SU-DHL-6 (cell line): ENCODE results near the gene HJURP.

Experiments used
- H2AFZ ChIP-seq: fragments of 200-600 bp; sonication (generic); 2 replicates; pipeline ENCODE4 v1.6.1; 2014; ENCODE audit warnings: low read depth, mild to moderate bottlenecking, moderate library complexity, mixed read lengths, antibody characterized with exemption, low read length; ENCODE audit not compliant: severe bottlenecking
- H3F3A ChIP-seq: fragments of 200-600 bp; shearing (Covaris generic); 2 replicates; pipeline ENCODE4 v1.6.0; 2016; ENCODE audit warnings: antibody characterized with exemption, mild to moderate bottlenecking; ENCODE audit not compliant: insufficient read depth
- H3K27ac ChIP-seq: fragments of 200-600 bp; sonication (generic); 2 replicates; pipeline ENCODE4 v1.5.1; 2016; ENCODE audit warnings: low read depth, mild to moderate bottlenecking, low read length, moderate library complexity, mixed read lengths
- H3K27me3 ChIP-seq: fragments of 200-600 bp; sonication (generic), shearing (Covaris generic); 2 replicates; pipeline ENCODE4 v1.6.0; 2014; ENCODE audit warnings: mild to moderate bottlenecking, low read length
- H3K36me3 ChIP-seq: fragments of 200-600 bp; sonication (generic); 2 replicates; pipeline ENCODE4 v1.6.1; 2014; ENCODE audit warnings: mild to moderate bottlenecking, low read length, mixed read lengths
- H3K4me2 ChIP-seq: fragments of 300-600, 200-600 bp; shearing (Covaris generic), sonication (generic); 2 replicates; pipeline ENCODE4 v1.6.0; 2014; ENCODE audit warnings: low read length, low read depth, mild to moderate bottlenecking; ENCODE audit not compliant: poor library complexity, severe bottlenecking
- H3K4me3 ChIP-seq: fragments of 200-600 bp; sonication (generic); 2 replicates; pipeline ENCODE4 v1.5.1; 2014; ENCODE audit warnings: antibody characterized with exemption, low read length, mild to moderate bottlenecking, mixed read lengths; ENCODE audit not compliant: insufficient read depth, poor library complexity, severe bottlenecking
- H3K79me2 ChIP-seq: fragments of 200-600 bp; sonication (generic); 2 replicates; pipeline ENCODE4 v1.6.1; 2014; ENCODE audit warnings: mild to moderate bottlenecking, low read length, moderate library complexity; ENCODE audit not compliant: insufficient read depth
- H3K9ac ChIP-seq: fragments of 200-600 bp; sonication (generic); 2 replicates; pipeline ENCODE4 v1.7.0; 2014; ENCODE audit warnings: mild to moderate bottlenecking, low read length
- H3K9me2 ChIP-seq: fragments of 200-600 bp; sonication (generic); replicated peaks from 2 replicates; pipeline ENCODE4 v1.6.1; 2014; ENCODE audit warnings: low read length; ENCODE audit not compliant: insufficient read depth
- H3K9me3 ChIP-seq: fragments of 200-600 bp; sonication (generic); 2 replicates; pipeline ENCODE4 v1.6.1; 2014; ENCODE audit warnings: low read length, mixed read lengths; ENCODE audit not compliant: insufficient read depth
- H4K20me1 ChIP-seq: fragments of 200-600 bp; sonication (generic); 2 replicates; pipeline ENCODE4 v1.6.1; 2014; ENCODE audit warnings: low read depth, mild to moderate bottlenecking, antibody characterized with exemption, low read length, moderate library complexity, mixed read lengths
- EZH2phosphoT487 ChIP-seq: fragments of 200-600 bp; sonication (generic), shearing (Covaris generic); conservative IDR thresholded peaks from 2 replicates; pipeline ENCODE4 v1.6.1; 2018; ENCODE audit warnings: mild to moderate bottlenecking, antibody characterized with exemption, low read length, moderate library complexity, mixed read lengths
- TF ChIP-seq, protein P1 (sequence below): fragments of 200-600 bp; sonication (generic); IDR thresholded peaks from one replicate; pipeline ENCODE4 v1.5.1; 2017; ENCODE audit warnings: antibody characterized with exemption, mild to moderate bottlenecking, low read length, moderate library complexity; ENCODE audit not compliant: insufficient read depth, poor library complexity, severe bottlenecking

Gene HJURP

DNA sequence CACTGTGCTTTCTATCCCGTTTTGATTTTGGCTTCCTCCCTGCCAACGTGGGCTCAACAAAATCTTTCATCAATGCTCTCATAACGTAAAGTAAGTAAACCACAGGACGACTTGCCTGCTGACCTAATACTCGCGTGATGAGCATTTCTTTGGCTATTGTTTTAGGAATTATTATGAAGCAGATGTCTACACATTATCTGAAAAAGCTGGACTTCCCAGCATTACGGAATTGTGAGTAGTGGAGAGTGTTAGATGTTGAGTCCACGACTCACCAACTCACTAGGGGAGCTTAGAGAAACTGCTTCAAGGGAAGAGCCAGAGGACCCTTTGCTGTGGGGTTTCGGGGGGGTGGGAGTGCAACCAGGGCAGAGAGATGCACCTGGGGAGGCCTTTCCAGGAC, 21.9 kb downstream of the HJURP start:
- peak overlapping the region; percentile 90 for H3K27ac ChIP-seq
- no peak for TF ChIP-seq EZH2phosphoT487
- TF ChIP-seq, protein P1, sequence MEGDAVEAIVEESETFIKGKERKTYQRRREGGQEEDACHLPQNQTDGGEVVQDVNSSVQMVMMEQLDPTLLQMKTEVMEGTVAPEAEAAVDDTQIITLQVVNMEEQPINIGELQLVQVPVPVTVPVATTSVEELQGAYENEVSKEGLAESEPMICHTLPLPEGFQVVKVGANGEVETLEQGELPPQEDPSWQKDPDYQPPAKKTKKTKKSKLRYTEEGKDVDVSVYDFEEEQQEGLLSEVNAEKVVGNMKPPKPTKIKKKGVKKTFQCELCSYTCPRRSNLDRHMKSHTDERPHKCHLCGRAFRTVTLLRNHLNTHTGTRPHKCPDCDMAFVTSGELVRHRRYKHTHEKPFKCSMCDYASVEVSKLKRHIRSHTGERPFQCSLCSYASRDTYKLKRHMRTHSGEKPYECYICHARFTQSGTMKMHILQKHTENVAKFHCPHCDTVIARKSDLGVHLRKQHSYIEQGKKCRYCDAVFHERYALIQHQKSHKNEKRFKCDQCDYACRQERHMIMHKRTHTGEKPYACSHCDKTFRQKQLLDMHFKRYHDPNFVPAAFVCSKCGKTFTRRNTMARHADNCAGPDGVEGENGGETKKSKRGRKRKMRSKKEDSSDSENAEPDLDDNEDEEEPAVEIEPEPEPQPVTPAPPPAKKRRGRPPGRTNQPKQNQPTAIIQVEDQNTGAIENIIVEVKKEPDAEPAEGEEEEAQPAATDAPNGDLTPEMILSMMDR, result no peak
- H3F3A ChIP-seq, result peaks cover 58% of the 10 kb centered on the region
- H3K9me2 ChIP-seq, result no peaks in the 10 kb centered on the region
- peaks cover 11% of the 10 kb centered on the region for H3K79me2 ChIP-seq
- H4K20me1 ChIP-seq, result no peaks in the 10 kb centered on the region
- H3K4me3 ChIP-seq, result no peak overlapping the region
- H3K9ac ChIP-seq, result peak overlapping the region; percentile 43
- H3K36me3 ChIP-seq, result peaks cover 9% of the 10 kb centered on the region
- H3K4me2 ChIP-seq, result peak overlapping the region; percentile 56
- no peaks in the 10 kb centered on the region for H3K27me3 ChIP-seq
- H3K9me3 ChIP-seq, result no peaks in the 10 kb centered on the region
- peak overlapping the region; percentile 32 for H2AFZ ChIP-seq

DNA sequence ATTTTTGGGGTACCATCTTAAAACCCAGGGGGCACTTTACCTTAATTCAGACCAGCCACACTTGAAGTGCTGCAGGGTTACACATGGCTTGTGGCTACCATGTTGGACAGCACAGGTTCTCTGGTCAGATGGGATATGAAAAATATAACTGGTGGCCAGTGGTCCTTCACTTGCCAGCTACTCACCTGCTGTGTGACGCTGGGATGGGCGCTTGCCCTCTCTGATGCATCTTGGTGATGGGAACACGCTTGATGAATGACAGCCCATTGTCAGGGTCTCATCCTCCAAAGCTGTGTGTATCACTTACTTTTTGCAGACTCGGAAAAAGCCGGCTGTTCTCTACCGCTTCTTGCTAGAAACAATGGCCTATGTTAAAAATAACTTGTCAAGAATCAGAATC, 22.5 kb downstream of the HJURP start:
- Histone ChIP-seq H3K36me3 (peaks cover 6% of the 10 kb centered on the region; the same call in 1 of the 2 replicates), H4K20me1 (no peaks in the 10 kb centered on the region), H2AFZ (no peak overlapping the region), H3K9me3 (no peaks in the 10 kb centered on the region), H3F3A (peaks cover 55% of the 10 kb centered on the region), H3K9ac (peak overlapping the region; percentile 43), H3K4me2 (peak overlapping the region; percentile 56), H3K79me2 (0 out of 2 replicates have a peak, but pooled peaks cover 8% of the 10 kb centered on the region), H3K27me3 (no peaks in the 10 kb centered on the region), H3K4me3 (peak overlapping the region; percentile 17), H3K9me2 (no peaks in the 10 kb centered on the region), H3K27ac (peak overlapping the region; percentile 90)
- no peak for TF ChIP-seq EZH2phosphoT487
- TF ChIP-seq, protein P1, result no peak

DNA sequence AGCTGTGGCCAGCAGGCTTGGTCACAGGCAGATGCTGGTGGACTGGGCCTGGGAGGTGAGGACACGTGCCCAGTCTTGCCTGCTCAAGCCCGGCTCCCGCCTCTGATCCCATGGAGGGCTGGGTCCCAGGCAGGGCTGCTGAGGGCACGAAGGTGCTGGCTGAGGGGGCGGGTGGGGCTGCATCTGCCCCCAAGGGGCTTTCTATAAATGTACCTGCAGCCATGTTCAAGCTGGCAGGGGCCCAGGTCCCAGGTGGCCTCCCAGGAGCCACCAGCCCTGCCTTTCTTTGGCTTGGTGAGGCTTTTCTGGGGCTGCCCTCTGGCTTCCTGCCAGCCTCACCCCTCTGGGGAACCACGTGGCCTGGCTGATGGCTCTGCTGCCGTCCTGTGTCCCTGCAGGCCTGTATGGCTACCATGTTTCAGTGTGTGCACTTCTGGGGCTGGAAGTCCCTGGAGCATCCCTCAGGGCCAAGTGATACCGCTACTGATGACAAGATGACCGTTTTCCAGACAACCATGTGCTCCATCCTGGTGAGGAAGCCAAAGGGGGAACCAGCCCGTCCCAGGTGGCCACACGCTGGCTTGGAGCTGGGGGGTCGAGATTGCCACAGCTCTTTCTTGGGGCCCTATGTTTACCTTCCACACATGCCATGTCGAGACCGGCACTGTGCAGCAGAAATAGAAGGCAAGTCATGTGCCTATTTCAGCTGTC, 23.2 kb downstream of the HJURP start:
- Histone ChIP-seq H3K79me2 (0 out of 2 replicates have a peak, but pooled peaks cover 2% of the 10 kb centered on the region), H3K4me3 (no peak overlapping the region), H3K9me3 (no peaks in the 10 kb centered on the region), H3K36me3 (0 out of 2 replicates have a peak, but pooled peaks cover under 1% of the 10 kb centered on the region), H3K9ac (peak overlapping the region; percentile 43; the same call in 1 of the 2 replicates), H3K27ac (peak overlapping the region; percentile 90), H3F3A (peaks cover 49% of the 10 kb centered on the region), H3K4me2 (peak overlapping the region; percentile 56), H2AFZ (no peak overlapping the region), H4K20me1 (no peaks in the 10 kb centered on the region), H3K27me3 (no peaks in the 10 kb centered on the region), H3K9me2 (no peaks in the 10 kb centered on the region)
- TF ChIP-seq EZH2phosphoT487, result no peak
- TF ChIP-seq, protein P1, result no peak
